Measurements from ENCODE around the gene DDI2. TPM values are rescaled to one million over a fixed set of nuclear protein-coding genes. Genes with fewer than 3 reads are reported as not detected.
"Not testable (repeated sequence)": the region's sequence is repeated elsewhere in the genome, so short reads cannot be mapped to it uniquely, and the experiment has no call there.

DDI2 gene
- total RNA-seq, 1 donor from 2014 or later = 14.2 TPM

GRCh38 chr1:15678578-15678977 is 61.3 kb downstream of the DDI2 start:
- DNase-seq (ENCODE audit: low read depth, low spot score) = no peak

DNA sequence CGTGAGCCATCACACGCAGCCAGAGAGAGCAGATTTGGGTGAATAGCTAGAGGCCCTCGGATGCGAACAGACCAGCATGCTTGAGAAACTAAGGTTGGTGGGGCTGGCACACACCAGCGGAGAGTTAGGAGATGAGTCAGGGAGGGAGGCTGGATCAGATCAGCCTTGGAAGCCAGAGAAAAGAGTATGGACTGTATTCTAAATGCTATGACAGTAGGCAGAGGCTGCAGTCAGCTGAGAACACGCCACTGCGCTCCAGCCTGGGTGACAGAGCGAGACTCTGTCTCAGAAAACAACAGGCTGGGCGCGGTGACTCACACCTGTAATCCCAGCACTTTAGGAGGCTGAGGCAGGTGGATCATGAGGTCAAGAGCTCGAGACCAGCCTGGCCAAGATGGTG is 62.9 kb downstream of the DDI2 start:
- DNase-seq (ENCODE audit: low read depth, low spot score) = no peak

- no peak for DNase-seq (ENCODE audit: low read depth, low spot score)
Measured at GRCh38 chr1:15680561-15681348, 63.5 kb downstream of the DDI2 start.

GRCh38 chr1:15681349-15682292 is 64.4 kb downstream of the DDI2 start:
- no peak for DNase-seq (ENCODE audit: low read depth, low spot score)

DNA sequence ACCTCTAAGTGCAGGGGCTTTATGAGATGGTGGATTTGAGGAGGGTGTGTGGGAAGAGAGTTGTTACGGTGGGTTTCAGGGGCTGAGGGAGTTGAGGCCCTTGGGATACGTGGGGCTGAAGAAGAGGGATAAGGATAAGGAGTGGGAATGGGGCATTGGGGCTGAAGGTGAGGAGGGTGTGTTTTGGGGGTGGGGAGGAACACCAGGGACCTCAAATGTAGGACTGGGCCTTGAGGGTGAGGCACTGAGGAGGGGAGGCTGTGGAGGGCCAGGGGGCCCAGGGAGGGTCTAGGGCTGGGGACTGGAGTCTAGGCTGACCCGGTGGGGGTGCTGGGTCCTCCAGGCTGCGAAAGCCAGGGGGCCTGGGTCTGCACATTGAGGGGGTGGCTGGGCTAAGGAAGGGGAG is 65.7 kb downstream of the DDI2 start:
- DNase-seq (ENCODE audit: low read depth, low spot score) = no peak

GRCh38 chr1:15683345-15684039 is 66.2 kb downstream of the DDI2 start:
- DNase-seq (ENCODE audit: low read depth, low spot score) = no peak

DNA sequence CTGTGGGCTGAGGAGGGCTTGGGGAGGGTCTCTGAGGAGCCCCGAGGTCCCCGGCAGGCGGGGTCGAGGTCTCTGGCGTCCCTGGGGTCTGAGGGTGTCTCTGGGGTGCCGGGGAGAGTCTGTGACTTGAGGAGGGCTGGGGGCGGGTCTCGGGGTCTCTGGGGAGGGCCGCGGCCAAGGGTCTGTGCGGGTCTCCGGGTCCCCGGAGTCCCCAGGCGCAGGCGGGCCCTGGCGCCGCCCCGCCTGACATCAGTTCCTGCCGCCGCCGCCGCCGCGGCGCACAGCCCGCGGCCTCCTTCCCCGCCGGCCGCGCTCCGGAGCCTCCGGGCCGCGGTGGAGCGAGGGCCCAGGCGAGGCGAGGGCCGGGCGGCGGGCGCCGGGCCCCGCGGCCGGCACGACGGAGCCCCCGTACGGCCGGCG is 66.8 kb downstream of the DDI2 start, which contains the start of gene PLEKHM2:
Gene PLEKHM2 (plus strand): TSS at position 279 of the 420 bp plus-strand sequence. CDS start 239 bp downstream, outside the sequence.
- no peak for DNase-seq (ENCODE audit: low read depth, low spot score)

GRCh38 chr1:15684468-15685291 is 67.4 kb downstream of the DDI2 start:
- DNase-seq (ENCODE audit: low read depth, low spot score) = no peak

- no peak for DNase-seq (ENCODE audit: low read depth, low spot score)
Measured at GRCh38 chr1:15685820-15686219, 68.6 kb downstream of the DDI2 start.

DNA sequence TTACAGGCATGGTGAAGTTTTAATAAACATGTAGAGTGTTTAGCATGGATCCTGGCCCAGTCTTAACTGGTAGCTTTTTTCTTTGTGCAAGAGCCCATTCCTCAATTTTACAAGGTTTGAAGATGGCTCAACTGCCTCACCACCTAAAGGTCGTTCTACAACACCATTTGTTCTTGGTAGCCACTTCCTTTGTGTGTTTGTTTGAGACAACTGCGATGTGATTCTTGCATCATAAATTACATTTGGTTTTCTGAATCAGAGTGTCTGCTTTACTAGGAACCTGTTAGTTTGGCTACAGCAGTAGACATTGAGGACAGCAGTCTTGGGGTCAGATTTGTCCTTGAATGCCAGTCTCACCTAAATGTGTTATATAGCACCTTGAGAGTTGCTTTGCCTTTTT is 70.2 kb downstream of the DDI2 start:
- DNase-seq (ENCODE audit: low read depth, low spot score) = no peak

DNA sequence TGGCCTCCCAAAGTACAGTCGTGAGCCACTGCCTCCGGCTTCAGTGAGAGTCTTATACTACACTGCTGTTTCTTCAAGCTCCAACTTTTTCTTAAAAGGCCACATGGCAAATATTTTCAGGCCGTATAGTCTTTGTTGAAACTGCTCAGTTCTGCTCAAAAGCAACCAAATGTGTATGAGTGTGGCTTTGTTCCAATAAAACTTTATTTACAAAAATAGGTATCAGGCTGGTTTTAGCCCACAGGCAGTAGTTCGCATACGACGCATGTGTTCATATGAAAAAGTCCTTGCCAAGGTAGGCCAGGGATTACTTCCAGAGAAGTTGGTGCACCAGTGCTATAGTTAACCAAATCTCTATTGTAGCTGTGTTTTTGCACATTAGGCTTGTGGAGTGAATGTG is 73.1 kb downstream of the DDI2 start:
- no peak for DNase-seq (ENCODE audit: low read depth, low spot score)

DNA sequence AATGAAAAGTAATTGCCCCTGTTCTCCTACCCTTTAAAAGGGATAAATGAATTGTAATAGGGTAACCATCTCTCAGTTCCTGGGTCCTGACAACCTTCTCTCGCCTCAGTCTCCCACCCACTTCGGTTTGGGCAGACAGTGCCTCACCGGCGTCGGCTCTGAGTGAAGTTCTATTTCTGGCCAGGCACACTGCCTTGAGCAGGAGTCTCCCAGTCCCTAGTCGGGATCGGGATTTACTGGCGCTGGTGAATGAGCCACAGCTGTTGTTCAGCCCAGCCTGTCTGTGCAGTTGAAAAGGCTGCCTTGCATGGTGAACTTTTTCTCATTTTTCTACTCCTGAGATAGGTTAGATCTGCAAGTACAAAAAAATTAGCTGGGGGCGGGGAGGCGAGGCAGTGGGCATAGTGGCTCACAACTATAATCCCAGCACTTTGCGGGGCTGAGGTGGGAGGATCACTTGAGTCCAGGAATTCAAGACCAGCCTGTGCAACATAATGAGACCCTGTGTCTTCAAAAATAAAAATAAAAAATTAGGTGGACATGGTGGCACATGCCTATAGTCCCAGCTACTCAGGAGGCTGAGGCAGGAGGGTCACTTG is 74.3 kb downstream of the DDI2 start:
- no peak for DNase-seq (ENCODE audit: low read depth, low spot score)

DNA sequence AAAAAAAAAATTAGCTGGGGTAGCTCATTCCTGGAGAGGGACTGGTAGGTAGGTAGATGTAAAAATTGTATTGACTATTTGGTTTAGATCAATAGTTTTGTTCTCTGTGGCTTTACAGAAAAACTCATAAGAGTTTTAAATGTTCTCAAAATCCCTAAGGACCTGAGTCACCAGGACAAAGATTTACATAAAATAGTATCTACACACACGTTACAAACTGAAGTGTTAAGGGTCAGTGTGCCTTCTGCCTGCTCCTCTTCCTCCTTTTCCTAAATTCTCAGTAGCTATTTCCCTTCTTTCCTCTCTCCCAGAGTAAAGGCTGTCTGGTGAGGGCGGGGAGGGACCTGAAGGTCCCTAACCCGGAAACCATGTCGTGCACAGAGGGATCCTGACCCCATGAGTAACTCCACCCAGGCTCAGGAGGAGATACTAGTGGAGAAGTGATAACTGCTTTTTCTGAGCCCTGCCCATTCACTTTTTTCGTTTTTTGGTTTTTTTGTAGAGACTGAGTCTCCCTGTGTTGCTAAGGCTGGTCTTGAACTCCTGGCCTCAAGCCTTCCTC is 74.9 kb downstream of the DDI2 start:
- DNase-seq (ENCODE audit: low read depth, low spot score) = no peak

DNA sequence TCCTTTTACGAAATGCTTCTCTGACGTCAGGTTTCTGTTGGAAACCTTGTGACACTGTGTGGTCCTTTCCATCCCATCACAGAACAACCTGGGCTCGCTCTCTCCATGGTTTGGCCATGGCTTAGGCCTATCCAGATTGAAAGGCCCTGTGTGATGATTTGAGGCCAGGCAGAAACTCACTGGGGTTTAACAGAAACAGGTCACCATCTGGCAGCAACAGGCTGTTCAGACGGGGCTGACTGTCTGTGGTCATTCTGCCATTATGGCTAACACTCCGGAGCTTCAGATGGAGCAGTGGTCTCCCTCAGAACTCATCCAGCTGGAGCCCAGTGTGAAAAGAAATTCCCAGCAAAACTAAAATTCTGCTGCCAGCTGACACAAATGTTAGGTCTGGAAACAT is 76.1 kb downstream of the DDI2 start:
- DNase-seq (ENCODE audit: low read depth, low spot score) = no peak

DNA sequence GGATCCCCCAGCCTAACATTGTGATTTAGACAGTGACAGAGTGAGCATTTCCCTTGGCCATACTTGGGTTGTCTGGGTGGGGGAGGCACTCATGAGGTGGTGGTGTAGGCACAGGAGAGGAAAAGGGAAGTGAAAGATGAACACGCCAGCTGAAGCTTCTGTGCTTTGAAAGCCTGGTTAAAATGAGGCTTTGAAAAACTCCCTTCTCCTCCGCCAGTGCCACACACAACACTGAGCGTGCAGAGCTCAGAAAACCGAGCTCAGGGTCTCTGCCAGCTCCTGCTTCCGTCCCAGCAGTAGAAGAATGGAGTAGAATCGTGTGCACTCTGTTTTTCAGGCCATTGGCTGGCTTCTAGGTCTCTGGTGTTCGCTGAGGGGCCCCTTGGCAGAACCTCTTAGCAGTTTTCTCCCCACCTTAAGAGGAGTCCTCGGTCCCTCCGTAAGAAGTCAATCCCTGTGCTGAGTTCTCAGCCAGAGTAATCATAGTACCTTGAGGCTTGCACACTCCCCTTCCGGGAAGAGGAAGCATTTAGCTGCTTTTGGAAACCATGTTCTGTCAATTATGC is 79.8 kb downstream of the DDI2 start:
- no peak for DNase-seq (ENCODE audit: low read depth, low spot score)

- DNase-seq (ENCODE audit: low read depth, low spot score) = no peak
Measured at GRCh38 chr1:15698201-15698600, 80.9 kb downstream of the DDI2 start.

DNA sequence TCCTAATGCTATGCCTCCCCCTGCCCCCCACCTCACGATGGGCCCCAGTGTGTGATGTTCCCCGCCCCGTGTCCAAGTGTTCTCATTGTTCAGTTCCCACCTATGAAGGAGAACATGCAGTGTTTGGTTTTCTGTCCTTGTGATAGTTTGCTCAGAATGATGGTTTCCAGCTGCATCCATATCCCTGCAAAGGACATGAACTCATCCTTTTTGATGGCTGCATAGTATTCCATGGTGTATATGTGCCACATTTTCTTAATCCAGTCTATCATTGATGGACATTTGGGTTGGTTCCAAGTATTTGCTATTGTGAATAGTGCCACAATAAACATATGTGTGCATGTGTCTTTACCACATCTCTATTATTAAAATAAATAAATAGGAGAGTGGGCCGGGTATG is 82.1 kb downstream of the DDI2 start:
- DNase-seq (ENCODE audit: low read depth, low spot score) = not testable (repeated sequence)

- DNase-seq (ENCODE audit: low read depth, low spot score) = no peak
Measured at GRCh38 chr1:15700508-15700907, 83.2 kb downstream of the DDI2 start.

- no peak for DNase-seq (ENCODE audit: low read depth, low spot score)
Measured at GRCh38 chr1:15701784-15702183, 84.5 kb downstream of the DDI2 start.

Measured in pulmonary artery endothelial cell (primary cell).